ENCODE results near the gene ZCCHC7. TPM values are rescaled to one million over a fixed set of nuclear protein-coding genes. Genes with fewer than 3 reads are reported as not detected.

ZCCHC7 gene
- total and polyA plus RNA-seq, 10 of the 15 experiments (the other 5 are each of a cell fraction or from before 2014, with no cell fraction given): 42.9 to 178 (median 53.3) TPM

DNA sequence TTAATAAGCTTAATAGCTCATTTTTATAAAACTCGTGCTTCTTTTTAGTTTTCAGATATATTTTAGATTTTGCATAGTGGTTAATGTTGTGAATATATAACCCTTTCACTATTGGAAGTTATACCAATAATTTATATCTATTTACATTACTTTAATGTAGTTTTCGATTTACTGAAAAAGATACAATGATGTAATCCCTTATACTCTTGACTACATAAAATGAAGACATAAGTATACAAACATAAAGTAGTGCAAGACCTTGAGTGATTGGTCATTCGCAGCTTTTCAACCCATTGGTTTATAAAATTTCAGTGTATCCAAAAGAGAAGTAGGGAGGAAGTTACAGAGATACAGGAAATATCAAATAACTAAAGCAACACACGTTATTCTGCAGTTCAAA lies 217.8 kb downstream of the ZCCHC7 start:
- CTCF ChIA-PET: interaction anchor here (0.7 to 4.6 kb wide), 14 partner anchors 12 to 465 kb away, joined by 3 to 38 read pairs (median 4); no protein-coding TSS in a partner anchor
- no peak for ATAC-seq

More for the DNA sequence above, 217.8 kb downstream of the ZCCHC7 start:
- WGBS (ENCODE audit: insufficient coverage, insufficient replicate concordance, low lambda C conversion rate, missing lambda C conversion rate): 1% methylated on average over 4 of the region's 4 CpGs
- Histone ChIP-seq H3K27me3 (replicated peaks in 1 of 2; ENCODE audit: control insufficient read depth in 2 of 2, insufficient read depth in 2 of 2, low read length in 1 of 2) (no peaks in the 10 kb centered on the region), H3K9me3 (replicated peaks; ENCODE audit: control insufficient read depth, insufficient read depth, low read length) (no peaks in the 10 kb centered on the region), H3K4me1 (ENCODE audit: control insufficient read depth, insufficient read depth, low read length) (peaks cover 39% of the 10 kb centered on the region), H3K9ac (ENCODE audit: control insufficient read depth, insufficient read depth, low read length) (no peak overlapping the region), H4K20me1 (ENCODE audit: control insufficient read depth, insufficient read depth) (no peaks in the 10 kb centered on the region), H3K27ac (ENCODE audit: control insufficient read depth, insufficient read depth) (no peak overlapping the region; the same call in 1 of the 2 replicates), H3K4me3 (no peak overlapping the region), H3K36me3 (ENCODE audit: control insufficient read depth in 2 of 2, insufficient read depth in 2 of 2, low read length in 1 of 2) (peaks cover 0 to 1% of the 10 kb centered on the region in 2 experiments; a peak in 3 of 4 replicates), H2AFZ (ENCODE audit: control insufficient read depth, low read depth, low read length) (no peak overlapping the region), H3K4me2 (ENCODE audit: control insufficient read depth, insufficient read depth) (no peak overlapping the region; the same call in 1 of the 2 replicates), H3K79me2 (ENCODE audit: control insufficient read depth, insufficient read depth, low read length) (peaks cover 2% of the 10 kb centered on the region)
- SMC1A ChIA-PET (ENCODE audit: uncharacterized antibody, unreplicated experiment): interaction anchor here (1.0 to 3.0 kb wide), 19 partner anchors 10 to 334 kb away, joined by 3 to 37 read pairs (median 5); no protein-coding TSS in a partner anchor
- RAD21 ChIA-PET (ENCODE audit: unreplicated experiment): interaction anchor here (0.8 to 2.6 kb wide), 14 partner anchors 10 to 465 kb away, joined by 3 to 11 read pairs (median 6); no protein-coding TSS in a partner anchor
- FAIRE-seq: no peak
- in situ Hi-C loops (cut with MboI): no loop called here
- POLR2A ChIA-PET: interaction anchor here (0.9 to 2.7 kb wide), 6 partner anchors 8 to 39 kb away, joined by 3 to 17 read pairs (median 4); no protein-coding TSS in a partner anchor
- TF ChIP-seq, protein P1, sequence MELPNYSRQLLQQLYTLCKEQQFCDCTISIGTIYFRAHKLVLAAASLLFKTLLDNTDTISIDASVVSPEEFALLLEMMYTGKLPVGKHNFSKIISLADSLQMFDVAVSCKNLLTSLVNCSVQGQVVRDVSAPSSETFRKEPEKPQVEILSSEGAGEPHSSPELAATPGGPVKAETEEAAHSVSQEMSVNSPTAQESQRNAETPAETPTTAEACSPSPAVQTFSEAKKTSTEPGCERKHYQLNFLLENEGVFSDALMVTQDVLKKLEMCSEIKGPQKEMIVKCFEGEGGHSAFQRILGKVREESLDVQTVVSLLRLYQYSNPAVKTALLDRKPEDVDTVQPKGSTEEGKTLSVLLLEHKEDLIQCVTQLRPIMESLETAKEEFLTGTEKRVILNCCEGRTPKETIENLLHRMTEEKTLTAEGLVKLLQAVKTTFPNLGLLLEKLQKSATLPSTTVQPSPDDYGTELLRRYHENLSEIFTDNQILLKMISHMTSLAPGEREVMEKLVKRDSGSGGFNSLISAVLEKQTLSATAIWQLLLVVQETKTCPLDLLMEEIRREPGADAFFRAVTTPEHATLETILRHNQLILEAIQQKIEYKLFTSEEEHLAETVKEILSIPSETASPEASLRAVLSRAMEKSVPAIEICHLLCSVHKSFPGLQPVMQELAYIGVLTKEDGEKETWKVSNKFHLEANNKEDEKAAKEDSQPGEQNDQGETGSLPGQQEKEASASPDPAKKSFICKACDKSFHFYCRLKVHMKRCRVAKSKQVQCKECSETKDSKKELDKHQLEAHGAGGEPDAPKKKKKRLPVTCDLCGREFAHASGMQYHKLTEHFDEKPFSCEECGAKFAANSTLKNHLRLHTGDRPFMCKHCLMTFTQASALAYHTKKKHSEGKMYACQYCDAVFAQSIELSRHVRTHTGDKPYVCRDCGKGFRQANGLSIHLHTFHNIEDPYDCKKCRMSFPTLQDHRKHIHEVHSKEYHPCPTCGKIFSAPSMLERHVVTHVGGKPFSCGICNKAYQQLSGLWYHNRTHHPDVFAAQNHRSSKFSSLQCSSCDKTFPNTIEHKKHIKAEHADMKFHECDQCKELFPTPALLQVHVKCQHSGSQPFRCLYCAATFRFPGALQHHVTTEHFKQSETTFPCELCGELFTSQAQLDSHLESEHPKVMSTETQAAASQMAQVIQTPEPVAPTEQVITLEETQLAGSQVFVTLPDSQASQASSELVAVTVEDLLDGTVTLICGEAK (IDR thresholded peaks at IDR 0.05; ENCODE audit: borderline replicate concordance): no peak
- peak; percentile 58; the same call in 1 of the 2 replicates for TF ChIP-seq ATF7 (IDR thresholded peaks at IDR 0.05; ENCODE audit: low read depth)
- DNase-seq (ENCODE audit: low read depth, low spot score): no peak
- intact Hi-C loops (cut with micrococcal nuclease; ENCODE audit: unreplicated experiment): no loop called here
- no TSS peak for BruUV-seq (replicated peaks)

Measured in GM12878 (cell line).